NCI-H2196 (cell line): ENCODE measurements around the gene PRDX2.

Source experiments
- DNase-seq: peaks from one replicate; lab custom pipeline; 2025; ENCODE audit not compliant: unreplicated experiment; lab: John Stamatoyannopoulos, UW

Gene PRDX2

DNA sequence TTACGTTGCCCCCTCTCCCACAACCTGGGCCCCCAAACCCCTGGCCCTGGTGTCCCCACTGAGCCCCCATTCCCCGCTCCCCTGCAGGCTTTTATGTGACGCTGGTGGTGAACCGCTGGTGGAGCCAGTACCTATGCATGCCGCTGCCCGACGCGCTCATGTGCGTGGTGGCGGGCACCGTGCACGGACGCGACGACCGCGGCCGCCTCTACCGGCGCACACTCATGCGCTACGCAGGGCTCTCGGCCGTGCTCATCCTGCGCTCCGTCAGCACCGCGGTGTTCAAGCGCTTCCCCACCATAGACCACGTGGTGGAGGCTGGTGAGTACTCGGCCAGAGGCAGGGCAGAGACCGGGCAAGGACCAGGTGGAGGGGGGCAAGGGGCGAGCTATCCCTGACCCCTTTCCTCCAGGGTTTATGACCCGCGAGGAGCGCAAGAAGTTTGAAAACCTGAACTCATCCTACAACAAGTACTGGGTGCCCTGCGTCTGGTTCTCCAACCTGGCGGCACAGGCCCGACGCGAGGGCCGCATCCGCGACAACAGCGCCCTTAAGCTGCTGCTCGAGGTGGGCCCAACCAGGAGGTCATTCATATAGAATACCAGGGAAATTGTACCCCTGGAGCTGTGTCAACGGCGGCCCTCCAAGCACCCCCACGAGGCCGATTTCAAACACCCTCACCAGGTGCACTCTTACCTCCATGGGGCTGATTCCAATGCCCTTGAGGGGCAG, 47.0 kb downstream of the PRDX2 start:
- DNase-seq, result no peak

DNA sequence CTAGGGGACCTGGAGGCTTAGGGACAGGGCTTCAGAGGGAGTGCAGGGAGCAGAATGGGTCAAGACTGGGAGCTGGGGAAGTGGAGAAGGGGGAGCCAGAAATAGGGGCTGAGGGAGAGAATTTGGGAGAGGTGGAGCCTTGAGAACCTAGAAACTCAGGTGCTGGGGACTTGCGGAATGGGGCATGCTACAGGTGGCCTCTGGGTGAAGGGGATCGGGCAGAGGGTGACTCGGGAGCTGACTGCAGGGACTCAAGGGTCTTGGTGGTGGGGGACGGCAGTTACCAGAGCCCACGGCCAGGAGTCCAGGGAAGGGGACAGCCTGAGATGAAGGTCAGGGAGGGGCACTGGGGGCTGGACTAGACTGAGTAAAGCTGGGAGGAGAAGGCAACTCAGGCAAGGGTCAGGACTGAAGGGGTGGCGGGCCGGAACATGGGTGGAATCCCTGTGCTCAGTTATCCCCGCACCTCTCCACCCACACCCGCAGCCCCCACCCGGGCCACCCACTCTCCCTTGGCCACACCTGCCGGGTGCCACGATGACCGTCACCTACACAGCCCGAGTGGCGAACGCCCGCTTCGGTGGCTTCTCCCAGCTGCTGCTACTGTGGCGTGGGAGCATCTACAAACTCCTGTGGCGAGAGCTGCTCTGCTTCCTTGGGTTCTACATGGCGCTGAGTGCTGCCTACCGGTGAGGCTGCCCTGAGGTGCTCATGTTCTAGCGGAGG, 49.4 kb downstream of the PRDX2 start:
- DNase-seq, result no peak

GRCh38 chr19:12751635-12752034, 50.0 kb downstream of the PRDX2 start, which contains the start of gene BEST2:
Gene BEST2 (plus strand): TSS chr19:12751791. CDS start chr19:12752593, 802 bp downstream.
- DNase-seq, result no peak

DNA sequence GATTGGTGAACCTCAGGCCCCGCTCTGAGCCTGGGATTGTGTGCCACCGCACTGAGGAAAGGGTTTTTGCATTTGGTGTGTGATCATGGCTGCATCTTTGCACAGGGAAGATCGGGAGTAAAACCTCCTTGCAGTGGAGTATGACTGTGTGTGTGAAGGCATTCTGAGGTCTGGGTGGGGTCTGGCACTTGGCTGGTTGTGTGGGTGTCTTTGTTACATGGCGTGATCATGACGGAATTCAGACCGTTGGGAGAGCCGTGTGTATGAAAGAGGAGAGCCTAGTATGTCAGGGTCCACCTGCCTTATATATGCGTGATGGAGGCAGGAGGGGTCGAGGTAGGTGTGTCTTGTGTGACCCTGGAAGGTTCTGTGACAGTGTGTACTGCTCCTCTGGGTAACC, 50.7 kb downstream of the PRDX2 start:
- no peak for DNase-seq

GRCh38 chr19:12749938-12750521, 51.6 kb downstream of the PRDX2 start:
- no peak for DNase-seq

- DNase-seq, result no peak
Measured at GRCh38 chr19:12748489-12748888, 53.1 kb downstream of the PRDX2 start.
